HepG2 (cell line): Measurements from ENCODE around the gene NOS1. TPM values are rescaled to one million over a fixed set of nuclear protein-coding genes. Genes with fewer than 3 reads are reported as not detected.

Experiments
- ATAC-seq: fragments of 200-7000 bp; cut with Tn5 transposase; 3 replicates; pipeline ENCODE4 v1.9.1; 2020; ENCODE audit warnings: mild to moderate bottlenecking, moderate library complexity
- BruUV-seq: library from RNA; stranded (reverse); fragments of 400-500 nt; replicated peaks from 2 replicates; lab custom pipeline; 2021; lab: Mats Ljungman, UMichigan
- CTCF ChIA-PET: fragments of 300-600 bp; formaldehyde crosslinking; extraction: SDS; loops from one replicate; lab custom pipeline; 2021; ENCODE audit warnings: low total read pairs, inconsistent platforms, low intra/inter-chr PET ratio; lab: Yijun Ruan, JAX
- POLR2A ChIA-PET: fragments of 350-600 bp; sonication (Branson Sonifier 250); formaldehyde crosslinking; loops from one replicate; lab custom pipeline; 2020; ENCODE audit warnings: antibody characterized with exemption, inconsistent platforms; lab: Yijun Ruan, JAX
- DNase-seq: peaks from one replicate; pipeline ENCODE4 v3.0.0-alpha.2; 2015; ENCODE audit warnings: low spot score
- FAIRE-seq: peaks from 3 replicates; lab custom pipeline; 2011; peaks lifted over from hg19 to GRCh38; lab: Jason Lieb, UNC
- H2AFZ ChIP-seq: one replicate; pipeline ENCODE4 v1.6.1; 2011; ENCODE audit warnings: low read length, inconsistent platforms
- H3K27ac ChIP-seq: fragments of 300-600 bp; 3 replicates; pipeline ENCODE4 v1.8.0; 2011; ENCODE audit warnings: mixed run types, mild to moderate bottlenecking, mixed read lengths, low read length, inconsistent platforms; ENCODE audit not compliant: insufficient read depth; ENCODE audit errors: extremely low read length
- H3K27me3 ChIP-seq, 2 experiments: fragments of 200-600 bp in 1 of 2; 2 replicates in 1 of 2; 3 replicates in 1 of 2; pipeline versions ENCODE4 v1.6.0 to v1.8.0; 2011; ENCODE audit warnings: low read length in 2 of 2, mild to moderate bottlenecking in 2 of 2, moderate library complexity in 2 of 2, inconsistent platforms in 1 of 2; ENCODE audit not compliant: insufficient read depth in 2 of 2, control insufficient read depth in 1 of 2
- H3K36me3 ChIP-seq, 2 experiments: fragments of 200-600 bp in 1 of 2; replicated peaks in 1 of 2; 2 replicates in 1 of 2; 3 replicates in 1 of 2; pipeline versions ENCODE4 v1.5.1 to v1.8.0; 2011; ENCODE audit warnings: low read length in 2 of 2, inconsistent platforms in 1 of 2; ENCODE audit not compliant: insufficient read depth in 2 of 2, control insufficient read depth in 1 of 2
- H3K4me1 ChIP-seq: 2 replicates; pipeline ENCODE4 v1.5.1; 2012; ENCODE audit warnings: low read length, inconsistent platforms; ENCODE audit not compliant: insufficient read depth
- H3K4me2 ChIP-seq: 2 replicates; pipeline ENCODE4 v1.6.0; 2011; ENCODE audit warnings: low read depth, low read length, inconsistent platforms
- H3K4me3 ChIP-seq, 3 experiments: fragments of 200-600 bp in 1 of 3; sonication (generic), shearing (Covaris generic) in 1 of 3; replicated peaks in 1 of 3; 2 replicates each; pipeline ENCODE4 v1.5.1; 2011 to 2016; ENCODE audit warnings: low read length in 3 of 3, inconsistent platforms in 2 of 3, low read depth in 2 of 3, mild to moderate bottlenecking in 2 of 3, control low read depth in 1 of 3, mixed read lengths in 1 of 3; ENCODE audit not compliant: insufficient read depth in 1 of 3
- H3K79me2 ChIP-seq: one replicate; pipeline ENCODE4 v1.6.1; 2011; ENCODE audit warnings: low read length, inconsistent platforms; ENCODE audit not compliant: insufficient read depth
- H3K9ac ChIP-seq: 2 replicates; pipeline ENCODE4 v1.6.0; 2011; ENCODE audit warnings: mild to moderate bottlenecking, low read depth, low read length, inconsistent platforms; ENCODE audit not compliant: insufficient read depth
- H3K9me3 ChIP-seq: 2 replicates; pipeline ENCODE4 v1.5.1; 2012; ENCODE audit warnings: mild to moderate bottlenecking, low read length
- H4K20me1 ChIP-seq: 2 replicates; pipeline ENCODE4 v1.6.0; 2011; ENCODE audit warnings: inconsistent platforms, mild to moderate bottlenecking, low read length, moderate library complexity; ENCODE audit not compliant: insufficient read depth
- CEBPB ChIP-seq: IDR thresholded peaks from 2 replicates; pipeline ENCODE4 v1.6.1; 2011; ENCODE audit warnings: low read depth, low read length, improper control_type of control experiment, borderline replicate concordance
- MAFK ChIP-seq, 2 experiments: IDR thresholded peaks in 1 of 2; conservative IDR thresholded peaks in 1 of 2; 2 replicates each; pipeline ENCODE4 v1.6.1; 2011; ENCODE audit warnings: improper control_type of control experiment in 2 of 2, low read length in 2 of 2
- MYC ChIP-seq: sonication (generic); formaldehyde crosslinking; IDR thresholded peaks from 2 replicates; pipeline ENCODE4 v1.9.0; 2021; ENCODE audit warnings: missing genetic modification reagents, borderline replicate concordance
- PRPF4 ChIP-seq: fragments of 200-400 bp; formaldehyde crosslinking; IDR thresholded peaks from 2 replicates; pipeline ENCODE4 v1.6.1; 2016; ENCODE audit warnings: low read length, low read depth; ENCODE audit not compliant: poor library complexity, severe bottlenecking
- TCF7 ChIP-seq: sonication (generic); IDR thresholded peaks from 2 replicates; pipeline ENCODE4 v1.6.1; 2016; ENCODE audit warnings: antibody characterized with exemption, low read depth
- ZNF24 ChIP-seq: fragments of 450-650 bp; IDR thresholded peaks from 2 replicates; pipeline ENCODE4 v1.6.1; 2017; ENCODE audit warnings: antibody characterized with exemption, mild to moderate bottlenecking
- ZNF652 ChIP-seq: IDR thresholded peaks from 2 replicates; pipeline ENCODE4 v1.6.1; 2016; ENCODE audit warnings: low read depth, borderline replicate concordance
- ZNF788 ChIP-seq: sonication (generic); formaldehyde crosslinking; IDR thresholded peaks from 2 replicates; pipeline ENCODE4 v1.5.0; 2020; ENCODE audit warnings: mild to moderate bottlenecking, missing genetic modification reagents, borderline replicate concordance
- WGBS: methylation state at CpG from one replicate; pipeline ENCODE4 v1.1.6; 2017; ENCODE audit warnings: low lambda C conversion rate; 5-methylcytosine and 5-hydroxymethylcytosine counted together
- in situ Hi-C: cut with HindIII; loops from 2 replicates; pipeline ENCODE4 v1.10.0; 2017; ENCODE audit warnings: low pct_unique_long_range_greater_than_20kb; ENCODE audit not compliant: extremely low pct_ligation_motif_present
- intact Hi-C: fragments of 100-400 bp; cut with micrococcal nuclease; formaldehyde crosslinking; loops from one replicate; pipeline ENCODE4 v1.10.0; 2022; ENCODE audit not compliant: unreplicated experiment
- polyA plus RNA-seq, 8 experiments: library from polyadenylated mRNA; depleted of rRNA in 3 of 8; stranded (reverse) in 7 of 8; unstranded in 1 of 8; fragments of >200 nt; fragmentation: Illumina TruSeq in 4 of 8; extraction: Trizol in 4 of 8; gene quantifications; 2 replicates each; pipeline versions ENCODE4 v1.2.1 to v1.2.3, GENCODE V29; 2011 to 2016; ENCODE audit warnings: low read depth in 4 of 8, missing spikeins in 1 of 8, mixed read lengths in 1 of 8; ENCODE audit not compliant: insufficient read depth in 1 of 8
- total RNA-seq, 5 experiments: library from RNA; depleted of rRNA; stranded (reverse); fragments of >200 nt; fragmentation: Illumina TruSeq; extraction: Trizol; gene quantifications; 2 replicates each; pipeline ENCODE4 v1.2.3, GENCODE V29; 2016; ENCODE audit warnings: low read depth in 1 of 5
- TF ChIP-seq, protein P1 (sequence below), 2 experiments: sonication (generic) in 1 of 2; formaldehyde crosslinking in 1 of 2; IDR thresholded peaks; 2 replicates each; pipeline versions ENCODE4 v1.6.1 to v1.9.0; 2014 to 2022; ENCODE audit warnings: antibody characterized with exemption in 1 of 2, borderline replicate concordance in 1 of 2, inconsistent platforms in 1 of 2, low read depth in 1 of 2, missing genetic modification reagents in 1 of 2
- TF ChIP-seq, protein P2 (sequence below): sonication (generic); formaldehyde crosslinking; conservative IDR thresholded peaks from 2 replicates; pipeline ENCODE4 v1.4.0; 2020; ENCODE audit warnings: missing genetic modification reagents
- TF ChIP-seq, protein P3 (sequence below): sonication (generic); formaldehyde crosslinking; conservative IDR thresholded peaks from 2 replicates; pipeline ENCODE4 v1.4.0; 2020; ENCODE audit warnings: missing genetic modification reagents

The NOS1 gene
- total and polyA plus RNA-seq, 2 of the 13 experiments (the other 11 are each of a cell fraction or from before 2014, with no cell fraction given), result not detected

DNA sequence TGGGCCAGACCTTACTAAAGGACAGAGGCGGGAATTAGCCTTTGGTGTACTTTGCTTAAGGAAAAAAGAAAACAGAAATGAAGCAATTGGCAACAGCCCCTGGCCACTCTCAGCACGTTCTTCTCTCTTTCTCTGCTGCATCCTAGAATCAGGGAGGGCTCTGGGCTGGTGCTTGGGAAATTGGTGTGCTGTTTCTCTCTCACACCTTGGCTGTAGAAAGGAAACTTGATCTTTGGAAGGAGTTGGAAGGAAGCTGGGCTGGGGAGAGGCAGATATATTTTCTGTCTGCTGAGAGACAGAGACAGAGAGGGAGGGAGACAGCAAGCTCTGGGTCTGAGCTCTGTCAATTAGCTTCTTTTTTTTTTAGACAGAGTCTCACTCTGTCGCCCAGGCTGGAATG lies 27.4 kb downstream of the NOS1 start (continued):
- TF ChIP-seq, protein P1, sequence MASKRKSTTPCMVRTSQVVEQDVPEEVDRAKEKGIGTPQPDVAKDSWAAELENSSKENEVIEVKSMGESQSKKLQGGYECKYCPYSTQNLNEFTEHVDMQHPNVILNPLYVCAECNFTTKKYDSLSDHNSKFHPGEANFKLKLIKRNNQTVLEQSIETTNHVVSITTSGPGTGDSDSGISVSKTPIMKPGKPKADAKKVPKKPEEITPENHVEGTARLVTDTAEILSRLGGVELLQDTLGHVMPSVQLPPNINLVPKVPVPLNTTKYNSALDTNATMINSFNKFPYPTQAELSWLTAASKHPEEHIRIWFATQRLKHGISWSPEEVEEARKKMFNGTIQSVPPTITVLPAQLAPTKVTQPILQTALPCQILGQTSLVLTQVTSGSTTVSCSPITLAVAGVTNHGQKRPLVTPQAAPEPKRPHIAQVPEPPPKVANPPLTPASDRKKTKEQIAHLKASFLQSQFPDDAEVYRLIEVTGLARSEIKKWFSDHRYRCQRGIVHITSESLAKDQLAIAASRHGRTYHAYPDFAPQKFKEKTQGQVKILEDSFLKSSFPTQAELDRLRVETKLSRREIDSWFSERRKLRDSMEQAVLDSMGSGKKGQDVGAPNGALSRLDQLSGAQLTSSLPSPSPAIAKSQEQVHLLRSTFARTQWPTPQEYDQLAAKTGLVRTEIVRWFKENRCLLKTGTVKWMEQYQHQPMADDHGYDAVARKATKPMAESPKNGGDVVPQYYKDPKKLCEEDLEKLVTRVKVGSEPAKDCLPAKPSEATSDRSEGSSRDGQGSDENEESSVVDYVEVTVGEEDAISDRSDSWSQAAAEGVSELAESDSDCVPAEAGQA (IDR thresholded peaks at IDR 0.05; ENCODE audit: low read depth), result no peak
- TF ChIP-seq, protein P1 (CRISPR knock-in tag; IDR thresholded peaks at IDR 0.05; ENCODE audit: borderline replicate concordance), result no peak
- TF ChIP-seq MYC (CRISPR knock-in tag) (no peak), MAFK (conservative IDR thresholded peaks at IDR 0.05 in 1 of 2, IDR thresholded peaks at IDR 0.05 in 1 of 2; ENCODE audit: low read length in 2 of 2) (no peak)

DNA sequence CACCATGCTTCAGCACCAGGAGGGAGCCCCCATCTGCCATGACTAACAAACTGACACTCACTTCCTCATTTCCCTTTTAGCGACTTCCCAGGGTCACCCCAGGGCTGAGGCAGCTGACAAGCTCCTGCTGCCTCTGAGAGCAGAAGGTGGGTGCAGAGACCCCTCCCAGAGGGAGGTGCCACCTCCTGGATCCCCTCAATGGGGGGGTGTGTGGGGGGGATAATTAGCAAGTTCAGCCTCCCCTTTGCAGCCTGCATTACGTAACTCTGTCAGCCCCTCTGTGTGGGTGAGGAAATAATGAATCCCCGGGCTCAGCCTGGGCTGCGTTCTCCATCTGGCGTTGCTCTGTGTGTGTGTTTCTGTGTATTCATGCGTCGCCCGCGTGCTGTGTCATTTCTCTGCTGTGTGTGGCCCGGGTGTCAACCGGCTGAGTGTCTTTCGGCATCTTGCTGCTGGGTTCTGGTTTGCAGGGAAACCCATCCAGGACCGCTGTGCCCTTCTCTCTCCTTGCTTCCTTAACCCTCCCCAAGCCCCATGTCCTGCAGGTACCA lies 28.0 kb downstream of the NOS1 start:
- intact Hi-C loops (no loop called here), in situ Hi-C loops (no loop called here)
- H4K20me1 ChIP-seq, result no peaks in the 10 kb centered on the region
- ChIA-PET CTCF (no interaction called here), POLR2A (no interaction called here)
- no peak overlapping the region for H3K4me2 ChIP-seq
- no peaks in the 10 kb centered on the region for H3K79me2 ChIP-seq
- ATAC-seq (no peak), DNase-seq (no peak), FAIRE-seq (no peak)
- no peaks in the 10 kb centered on the region for H3K9me3 ChIP-seq
- H3K9ac ChIP-seq, result no peak overlapping the region
- H3K4me3 ChIP-seq, result no peak overlapping the region
- TF ChIP-seq PRPF4, result no peak
- no peak for TF ChIP-seq ZNF788 (CRISPR knock-in tag)
- TF ChIP-seq, protein P2, sequence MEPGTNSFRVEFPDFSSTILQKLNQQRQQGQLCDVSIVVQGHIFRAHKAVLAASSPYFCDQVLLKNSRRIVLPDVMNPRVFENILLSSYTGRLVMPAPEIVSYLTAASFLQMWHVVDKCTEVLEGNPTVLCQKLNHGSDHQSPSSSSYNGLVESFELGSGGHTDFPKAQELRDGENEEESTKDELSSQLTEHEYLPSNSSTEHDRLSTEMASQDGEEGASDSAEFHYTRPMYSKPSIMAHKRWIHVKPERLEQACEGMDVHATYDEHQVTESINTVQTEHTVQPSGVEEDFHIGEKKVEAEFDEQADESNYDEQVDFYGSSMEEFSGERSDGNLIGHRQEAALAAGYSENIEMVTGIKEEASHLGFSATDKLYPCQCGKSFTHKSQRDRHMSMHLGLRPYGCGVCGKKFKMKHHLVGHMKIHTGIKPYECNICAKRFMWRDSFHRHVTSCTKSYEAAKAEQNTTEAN (CRISPR knock-in tag), result no peak
- 0 out of 2 replicates have a peak, but pooled peaks have one; percentile 15 for TF ChIP-seq CEBPB
- no peak for TF ChIP-seq TCF7
- TF ChIP-seq ZNF652 (CRISPR knock-in tag), result no peak
- TF ChIP-seq ZNF24, result no peak
- TF ChIP-seq, protein P3, sequence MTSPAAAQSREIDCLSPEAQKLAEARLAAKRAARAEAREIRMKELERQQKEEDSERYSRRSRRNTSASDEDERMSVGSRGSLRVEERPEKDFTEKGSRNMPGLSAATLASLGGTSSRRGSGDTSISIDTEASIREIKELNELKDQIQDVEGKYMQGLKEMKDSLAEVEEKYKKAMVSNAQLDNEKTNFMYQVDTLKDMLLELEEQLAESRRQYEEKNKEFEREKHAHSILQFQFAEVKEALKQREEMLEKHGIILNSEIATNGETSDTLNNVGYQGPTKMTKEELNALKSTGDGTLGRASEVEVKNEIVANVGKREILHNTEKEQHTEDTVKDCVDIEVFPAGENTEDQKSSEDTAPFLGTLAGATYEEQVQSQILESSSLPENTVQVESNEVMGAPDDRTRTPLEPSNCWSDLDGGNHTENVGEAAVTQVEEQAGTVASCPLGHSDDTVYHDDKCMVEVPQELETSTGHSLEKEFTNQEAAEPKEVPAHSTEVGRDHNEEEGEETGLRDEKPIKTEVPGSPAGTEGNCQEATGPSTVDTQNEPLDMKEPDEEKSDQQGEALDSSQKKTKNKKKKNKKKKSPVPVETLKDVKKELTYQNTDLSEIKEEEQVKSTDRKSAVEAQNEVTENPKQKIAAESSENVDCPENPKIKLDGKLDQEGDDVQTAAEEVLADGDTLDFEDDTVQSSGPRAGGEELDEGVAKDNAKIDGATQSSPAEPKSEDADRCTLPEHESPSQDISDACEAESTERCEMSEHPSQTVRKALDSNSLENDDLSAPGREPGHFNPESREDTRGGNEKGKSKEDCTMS (CRISPR knock-in tag), result no peak
- H3K27me3 ChIP-seq, result peaks cover 3 to 36% of the 10 kb centered on the region in 2 experiments; a peak in 3 of 5 replicates
- no TSS peak for BruUV-seq
- H3K4me1 ChIP-seq, result 0 out of 2 replicates have a peak, but pooled peaks cover 7% of the 10 kb centered on the region
- H3K27ac ChIP-seq, result no peak overlapping the region
- WGBS, result 47% methylated on average over 13 of the region's 13 CpGs
- H2AFZ ChIP-seq, result no peak overlapping the region
- no peaks in the 10 kb centered on the region for H3K36me3 ChIP-seq
